ENCODE results near the gene MARCHF6. TPM values are rescaled to one million over a fixed set of nuclear protein-coding genes. Genes with fewer than 3 reads are reported as not detected.

Gene MARCHF6
- total and polyA plus RNA-seq, 5 experiments from 2014 or later, result 31.5 to 198 (median 44.0) TPM

DNA sequence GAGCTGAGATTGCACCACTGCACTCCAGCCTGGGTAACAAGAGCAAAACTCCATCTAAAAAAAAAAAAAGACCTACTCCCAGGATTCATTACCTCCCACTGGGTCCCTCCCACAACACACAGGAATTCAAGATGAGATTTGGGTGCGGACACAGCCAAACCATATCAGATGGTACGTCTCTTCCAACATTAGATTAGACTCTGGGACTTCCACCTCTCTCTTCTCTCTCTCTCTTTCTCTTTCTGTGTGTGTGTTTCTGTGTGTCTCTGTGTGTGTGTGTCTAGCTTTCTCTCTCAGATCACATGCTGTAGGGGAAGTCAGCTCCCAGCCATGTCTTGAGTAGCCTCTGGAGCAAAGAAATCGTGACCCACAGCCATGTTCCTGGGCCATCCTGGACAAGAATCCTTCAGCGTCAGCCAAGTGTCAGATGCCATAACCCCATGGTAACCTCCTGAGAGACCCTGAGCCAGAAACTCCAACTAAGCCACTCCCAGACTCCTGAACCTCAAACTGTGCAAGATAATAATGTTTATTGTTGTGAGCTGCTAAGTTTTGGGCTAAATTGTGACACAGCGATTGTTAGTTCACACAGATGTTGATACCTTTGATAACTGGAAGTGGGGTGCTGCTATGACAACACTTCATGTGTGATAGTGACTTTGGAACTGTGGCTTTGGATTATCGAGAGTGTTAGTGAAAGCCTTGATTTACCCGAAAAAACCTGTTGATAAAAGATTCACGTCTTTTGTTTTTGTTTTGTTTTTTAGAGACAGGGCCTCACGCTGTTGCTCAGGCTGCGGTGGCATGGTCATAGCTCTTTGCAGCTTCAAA lies 41.7 kb upstream of the MARCHF6 start:
- ATAC-seq, result no peak
- DNase-seq, result no peak
- peaks cover 5 to 9% (median 6%) of the 10 kb centered on the region in 4 donors for H3K4me1 Mint-ChIP-seq
- peaks cover 5 to 21% (median 16%) of the 10 kb centered on the region in 5 donors for H3K27me3 Mint-ChIP-seq
- H3K27ac Mint-ChIP-seq, result no peak overlapping the region
- no peak overlapping the region for H3K4me3 Mint-ChIP-seq
- POLR2A ChIA-PET, result no interaction called here
- no peaks in the 10 kb centered on the region for H3K9me3 Mint-ChIP-seq
- H3K36me3 Mint-ChIP-seq, result no peaks in the 10 kb centered on the region

DNA sequence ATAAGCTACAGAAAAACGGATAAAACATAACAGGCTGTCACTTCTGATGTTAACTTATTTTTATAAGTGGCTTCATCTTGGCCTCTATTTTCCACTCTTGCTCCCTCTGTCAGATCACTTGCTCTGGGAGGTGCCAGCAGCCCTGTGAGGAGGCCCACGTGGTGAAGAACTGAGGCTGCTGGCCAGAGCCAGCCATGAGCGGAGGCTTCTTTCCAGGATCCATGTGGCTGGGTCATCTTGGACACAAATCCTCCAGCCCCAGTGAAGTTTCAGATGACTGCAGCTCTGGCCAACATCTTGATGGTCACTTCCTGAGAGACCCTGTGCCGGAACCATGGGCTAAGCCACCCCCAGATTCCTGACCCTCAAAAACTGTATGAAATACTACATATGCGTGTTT lies 38.3 kb upstream of the MARCHF6 start:
- Mint-ChIP-seq H3K27me3 (peaks cover 0 to 7% (median 4%) of the 10 kb centered on the region in 5 donors), H3K36me3 (no peaks in the 10 kb centered on the region), H3K4me1 (no peaks in the 10 kb centered on the region), H3K4me3 (no peak overlapping the region), H3K9me3 (no peaks in the 10 kb centered on the region), H3K27ac (no peak overlapping the region)
- DNase-seq (no peak), ATAC-seq (no peak)
- POLR2A ChIA-PET, result no interaction called here

- no peaks in the 10 kb centered on the region for H3K9me3 Mint-ChIP-seq
- no peaks in the 10 kb centered on the region for H3K36me3 Mint-ChIP-seq
- no peaks in the 10 kb centered on the region for H3K4me1 Mint-ChIP-seq
- H3K27me3 Mint-ChIP-seq, result peaks cover 0 to 4% (median 1%) of the 10 kb centered on the region in 5 donors
- no peak for DNase-seq
- ATAC-seq, result no peak
- POLR2A ChIA-PET, result no interaction called here
- H3K4me3 Mint-ChIP-seq, result no peak overlapping the region
- no peak overlapping the region for H3K27ac Mint-ChIP-seq
These were observed 37.5 kb upstream of the MARCHF6 start for GRCh38 chr5:10315824-10316509.

- Mint-ChIP-seq H3K36me3 (no peaks in the 10 kb centered on the region), H3K4me1 (no peaks in the 10 kb centered on the region), H3K4me3 (no peak overlapping the region), H3K27me3 (peaks cover 0 to 1% (median 0%) of the 10 kb centered on the region in 5 donors), H3K9me3 (no peaks in the 10 kb centered on the region), H3K27ac (no peak overlapping the region)
- DNase-seq (no peak), ATAC-seq (no peak)
- POLR2A ChIA-PET, result no interaction called here
These were observed 35.4 kb upstream of the MARCHF6 start for GRCh38 chr5:10317825-10318682.

GRCh38 chr5:10319202-10319851 lies 34.2 kb upstream of the MARCHF6 start:
- POLR2A ChIA-PET, result no interaction called here
- DNase-seq, result no peak

GRCh38 chr5:10320793-10321192 lies 32.7 kb upstream of the MARCHF6 start:
- no peak overlapping the region for H3K27ac Mint-ChIP-seq
- no peak for DNase-seq
- no peaks in the 10 kb centered on the region for H3K9me3 Mint-ChIP-seq

More at GRCh38 chr5:10319202-10319851, 34.2 kb upstream of the MARCHF6 start:
- Mint-ChIP-seq H3K27me3 (peaks cover 0 to 1% (median 0%) of the 10 kb centered on the region in 5 donors), H3K4me1 (no peaks in the 10 kb centered on the region), H3K9me3 (no peaks in the 10 kb centered on the region), H3K4me3 (no peak overlapping the region), H3K27ac (no peak overlapping the region), H3K36me3 (no peaks in the 10 kb centered on the region)
- no peak for ATAC-seq

DNA sequence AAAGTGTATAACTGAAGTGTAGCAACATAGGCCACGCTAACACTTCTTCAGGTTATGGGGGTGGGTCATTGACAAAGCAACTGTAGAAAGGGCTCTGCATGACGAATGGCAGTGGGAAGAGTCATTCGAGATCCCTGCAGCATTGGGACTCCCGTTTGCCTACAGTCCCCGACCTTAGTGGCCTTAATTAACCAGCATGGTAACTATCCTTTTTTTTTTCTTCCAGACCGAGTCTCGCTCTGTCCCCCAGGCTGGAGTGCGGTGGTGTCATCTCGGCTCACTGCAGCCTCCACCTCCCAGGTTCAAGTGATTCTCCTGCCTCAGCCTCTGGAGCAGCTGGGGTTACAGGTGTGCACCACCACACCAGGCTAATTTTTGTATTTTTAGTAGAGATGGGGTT lies 31.6 kb upstream of the MARCHF6 start:
- no peaks in the 10 kb centered on the region for H3K4me1 Mint-ChIP-seq
- no peaks in the 10 kb centered on the region for H3K36me3 Mint-ChIP-seq
- H3K4me3 Mint-ChIP-seq, result no peak overlapping the region
- no peak for ATAC-seq
- peaks cover 0 to 1% (median 0%) of the 10 kb centered on the region in 5 donors for H3K27me3 Mint-ChIP-seq
- H3K9me3 Mint-ChIP-seq, result no peaks in the 10 kb centered on the region
- POLR2A ChIA-PET, result no interaction called here
- H3K27ac Mint-ChIP-seq, result no peak overlapping the region
- no peak for DNase-seq

More at GRCh38 chr5:10320793-10321192, 32.7 kb upstream of the MARCHF6 start:
- Mint-ChIP-seq H3K36me3 (no peaks in the 10 kb centered on the region), H3K27me3 (peaks cover 0 to 1% (median 0%) of the 10 kb centered on the region in 5 donors), H3K4me3 (no peak overlapping the region), H3K4me1 (no peaks in the 10 kb centered on the region)
- ATAC-seq, result no peak
- POLR2A ChIA-PET, result no interaction called here

- H3K4me1 Mint-ChIP-seq, result no peaks in the 10 kb centered on the region
- POLR2A ChIA-PET, result no interaction called here
- no peak overlapping the region for H3K27ac Mint-ChIP-seq
- ATAC-seq (no peak), DNase-seq (no peak)
- no peaks in the 10 kb centered on the region for H3K9me3 Mint-ChIP-seq
- no peaks in the 10 kb centered on the region for H3K36me3 Mint-ChIP-seq
- no peak overlapping the region for H3K4me3 Mint-ChIP-seq
- H3K27me3 Mint-ChIP-seq, result peaks cover 0 to 1% (median 0%) of the 10 kb centered on the region in 5 donors
These were observed 29.7 kb upstream of the MARCHF6 start for GRCh38 chr5:10323588-10324488.

DNA sequence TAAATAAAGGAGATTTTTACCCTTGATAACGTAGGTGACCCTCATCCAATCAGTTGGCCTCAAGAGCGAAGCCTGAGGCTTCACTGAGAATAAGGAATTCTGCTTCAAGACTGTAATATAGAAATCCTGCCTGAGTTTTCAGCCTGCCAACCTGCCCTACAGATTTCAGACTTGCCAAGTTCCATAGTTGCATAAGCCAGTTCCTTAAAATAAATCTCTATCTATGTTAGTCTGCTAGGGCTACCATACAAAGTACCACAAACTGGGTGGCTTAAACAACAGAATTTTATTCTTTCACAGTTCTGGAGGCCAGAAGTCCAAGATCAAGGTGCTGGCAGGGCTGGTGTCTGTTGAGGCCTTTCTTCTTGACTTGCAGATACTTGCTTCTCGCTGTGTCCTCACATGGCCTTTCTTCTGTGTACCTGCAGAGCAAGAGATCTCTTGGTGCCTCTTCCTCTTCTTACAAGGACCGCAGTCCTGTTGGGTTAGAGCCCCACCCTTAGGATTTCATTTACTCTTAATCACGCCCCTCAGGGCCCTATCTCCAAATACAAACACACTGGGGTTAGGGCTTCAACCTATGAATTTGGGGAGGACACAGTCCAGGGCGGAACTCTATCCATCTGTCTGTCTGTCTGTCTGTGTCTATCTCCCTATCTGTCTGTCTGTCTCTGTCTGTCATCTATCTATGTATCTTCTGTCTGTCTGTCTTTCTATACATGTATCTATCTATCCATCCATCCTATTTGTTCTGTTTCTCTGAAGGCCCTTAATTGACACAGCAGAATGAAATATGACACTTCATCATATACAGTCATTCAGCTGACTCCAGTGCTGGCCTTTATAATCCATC lies 28.8 kb upstream of the MARCHF6 start:
- POLR2A ChIA-PET, result no interaction called here
- no peaks in the 10 kb centered on the region for H3K4me1 Mint-ChIP-seq
- no peaks in the 10 kb centered on the region for H3K36me3 Mint-ChIP-seq
- ATAC-seq (no peak), DNase-seq (no peak)
- H3K9me3 Mint-ChIP-seq, result no peaks in the 10 kb centered on the region
- no peak overlapping the region for H3K4me3 Mint-ChIP-seq
- no peak overlapping the region for H3K27ac Mint-ChIP-seq
- peaks cover 0 to 2% (median 0%) of the 10 kb centered on the region in 5 donors for H3K27me3 Mint-ChIP-seq

- no peak for DNase-seq
- no peak overlapping the region for H3K27ac Mint-ChIP-seq
- no peak overlapping the region for H3K4me3 Mint-ChIP-seq
- peaks cover 11 to 28% (median 26%) of the 10 kb centered on the region in 5 donors for H3K27me3 Mint-ChIP-seq
- peaks cover 3 to 6% (median 5%) of the 10 kb centered on the region in 4 donors for H3K4me1 Mint-ChIP-seq
- no peaks in the 10 kb centered on the region for H3K36me3 Mint-ChIP-seq
- H3K9me3 Mint-ChIP-seq, result no peaks in the 10 kb centered on the region
- POLR2A ChIA-PET, result no interaction called here
- no peak for ATAC-seq
These were observed 25.2 kb upstream of the MARCHF6 start for GRCh38 chr5:10328323-10328722.

DNA sequence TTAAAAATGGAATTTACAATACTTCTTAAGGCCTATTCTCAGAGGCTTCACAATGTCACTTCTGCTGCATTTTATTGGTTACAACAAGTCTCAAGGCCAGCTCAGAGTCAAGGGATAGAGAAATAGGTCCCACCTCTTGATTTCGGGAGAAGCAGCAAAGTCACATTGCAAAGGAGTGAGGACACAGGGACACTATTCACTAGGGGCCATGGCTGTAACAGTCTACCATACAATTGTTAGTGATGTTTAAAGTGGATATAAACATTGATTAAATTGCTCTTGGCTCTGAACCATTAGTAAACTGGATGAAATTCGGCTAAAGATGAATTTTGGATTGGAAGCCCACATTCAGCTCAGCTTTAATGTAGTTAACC lies 24.1 kb upstream of the MARCHF6 start:
- Mint-ChIP-seq H3K27ac (no peak overlapping the region), H3K9me3 (no peaks in the 10 kb centered on the region), H3K27me3 (peaks cover 13 to 38% (median 30%) of the 10 kb centered on the region in 5 donors), H3K4me1 (peaks cover 5 to 10% (median 7%) of the 10 kb centered on the region in 4 donors), H3K36me3 (no peaks in the 10 kb centered on the region), H3K4me3 (no peak overlapping the region)
- no peak for ATAC-seq
- POLR2A ChIA-PET, result interaction anchor here (1.0 kb wide), 1 partner anchor 24 kb away, joined by 3 read pairs; the partner anchor contains the start of gene MARCHF6
- no peak for DNase-seq

All from naive thymus-derived CD8-positive, alpha-beta T cell (primary cell).